Activated CD4-positive, alpha-beta T cell treated with anti-CD3 and anti-CD28 coated beads, Interleukin-2, Interleukin-4, amounts not matched to agents 100 ng/mL and 50 ng/mL, durations not matched to agents 16 hours and 8 hours (primary cell): Measurements from ENCODE around the gene SF3B6.
"Not testable (repeated sequence)": the region's sequence is repeated elsewhere in the genome, so short reads cannot be mapped to it uniquely, and the experiment has no call there.

Experiments
- DNase-seq: peaks from one replicate; pipeline ENCODE4 v3.0.0-alpha.2; 2020; ENCODE audit warnings: low spot score

Gene SF3B6

DNA sequence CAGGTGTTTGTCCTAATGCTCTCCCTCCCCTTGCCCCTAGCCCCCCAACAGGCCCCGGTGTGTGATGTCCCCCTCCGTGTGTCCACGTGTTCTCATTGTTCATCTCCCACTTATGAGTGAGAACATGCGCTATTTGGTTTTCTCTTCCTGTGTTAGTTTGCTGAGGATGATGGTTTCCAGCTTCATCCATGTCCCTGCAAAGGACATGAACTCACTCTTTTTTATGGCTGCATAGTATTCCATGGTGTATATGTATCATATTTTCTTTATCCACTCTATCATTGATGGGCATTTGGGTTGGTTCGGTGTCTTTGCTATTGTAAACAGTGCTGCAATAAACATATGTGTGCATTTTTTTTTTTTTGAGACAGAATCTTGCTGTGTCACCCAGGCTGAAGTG is 17.1 kb upstream of the SF3B6 start:
- not testable (repeated sequence) for DNase-seq

DNA sequence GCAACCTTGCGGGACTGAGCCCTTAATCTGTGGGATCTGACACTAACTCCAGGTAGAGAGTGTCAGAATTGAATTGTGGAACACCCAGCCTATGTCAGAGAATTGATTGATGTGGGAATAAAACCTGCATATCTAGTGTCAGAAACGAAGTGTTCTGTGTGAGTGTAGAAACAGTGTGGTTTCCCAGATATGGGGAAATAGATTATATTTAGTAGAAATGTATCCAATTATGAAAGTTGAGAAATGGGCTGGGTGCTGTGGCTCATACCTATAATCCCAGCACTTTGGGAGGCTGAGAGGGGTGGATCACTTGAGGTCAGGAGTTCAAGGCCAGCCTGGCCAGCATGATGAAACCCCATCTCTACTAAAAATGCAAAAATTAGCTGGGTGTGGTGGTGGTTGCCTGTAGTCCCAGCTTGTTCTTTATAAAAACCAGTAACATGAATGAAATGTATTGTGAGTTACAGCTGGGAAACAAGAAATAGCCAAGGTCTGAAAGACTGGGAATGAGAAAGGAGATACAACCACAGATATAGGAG is 12.8 kb upstream of the SF3B6 start:
- DNase-seq: no peak

DNA sequence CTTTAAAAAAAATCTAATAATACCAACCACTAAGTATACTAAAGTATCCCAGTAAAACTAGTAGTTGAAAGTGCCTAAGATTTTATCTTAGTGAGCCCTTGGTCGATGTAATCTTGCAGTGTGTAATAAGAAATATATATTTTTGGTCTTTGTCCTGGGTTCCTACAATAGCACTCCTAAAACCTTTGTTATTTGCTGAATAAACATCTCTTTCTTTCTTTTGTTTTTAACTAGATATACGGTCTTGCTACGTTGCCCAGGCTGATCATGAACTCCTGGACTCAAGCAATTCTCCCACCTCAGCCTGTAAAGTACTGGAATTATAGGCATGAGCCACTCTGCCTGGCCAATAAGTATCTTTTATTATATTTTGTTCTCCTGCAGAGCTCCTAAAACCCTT is 10.9 kb upstream of the SF3B6 start:
- no peak for DNase-seq

DNA sequence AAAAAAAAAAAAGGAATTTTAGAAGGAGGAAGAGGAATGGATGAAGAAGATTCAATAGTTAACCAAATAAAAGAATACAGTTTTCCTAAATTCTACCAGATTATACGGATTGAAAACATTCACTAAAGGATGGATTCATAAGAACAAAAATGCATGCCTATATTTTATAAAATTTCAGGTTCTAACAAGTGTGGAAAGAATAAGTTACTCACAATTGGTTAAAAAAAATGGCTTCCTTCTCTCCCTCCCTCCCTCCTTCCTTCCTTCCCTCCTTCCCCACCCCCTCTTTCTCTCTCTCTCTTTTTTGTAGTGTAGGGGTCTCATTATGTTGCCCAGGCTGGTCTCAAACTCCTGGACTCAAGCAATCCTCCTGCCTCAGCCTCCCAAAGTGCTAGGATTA is 10.1 kb upstream of the SF3B6 start:
- DNase-seq: no peak

DNA sequence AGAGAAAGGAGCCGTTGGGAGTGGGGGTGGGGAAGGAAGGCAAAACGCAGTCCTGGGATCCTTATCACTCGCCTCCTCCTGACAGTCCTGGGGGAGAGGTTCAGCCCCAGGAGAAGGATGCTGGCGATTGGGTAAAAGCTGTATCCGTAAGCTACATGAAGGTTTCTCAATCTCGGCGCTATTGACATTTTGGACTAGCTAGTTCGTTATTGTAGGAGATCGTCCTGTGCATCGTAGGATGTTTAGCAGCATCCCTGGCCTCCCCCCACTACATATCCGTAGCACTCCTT is 9.0 kb upstream of the SF3B6 start:
- no peak for DNase-seq

DNA sequence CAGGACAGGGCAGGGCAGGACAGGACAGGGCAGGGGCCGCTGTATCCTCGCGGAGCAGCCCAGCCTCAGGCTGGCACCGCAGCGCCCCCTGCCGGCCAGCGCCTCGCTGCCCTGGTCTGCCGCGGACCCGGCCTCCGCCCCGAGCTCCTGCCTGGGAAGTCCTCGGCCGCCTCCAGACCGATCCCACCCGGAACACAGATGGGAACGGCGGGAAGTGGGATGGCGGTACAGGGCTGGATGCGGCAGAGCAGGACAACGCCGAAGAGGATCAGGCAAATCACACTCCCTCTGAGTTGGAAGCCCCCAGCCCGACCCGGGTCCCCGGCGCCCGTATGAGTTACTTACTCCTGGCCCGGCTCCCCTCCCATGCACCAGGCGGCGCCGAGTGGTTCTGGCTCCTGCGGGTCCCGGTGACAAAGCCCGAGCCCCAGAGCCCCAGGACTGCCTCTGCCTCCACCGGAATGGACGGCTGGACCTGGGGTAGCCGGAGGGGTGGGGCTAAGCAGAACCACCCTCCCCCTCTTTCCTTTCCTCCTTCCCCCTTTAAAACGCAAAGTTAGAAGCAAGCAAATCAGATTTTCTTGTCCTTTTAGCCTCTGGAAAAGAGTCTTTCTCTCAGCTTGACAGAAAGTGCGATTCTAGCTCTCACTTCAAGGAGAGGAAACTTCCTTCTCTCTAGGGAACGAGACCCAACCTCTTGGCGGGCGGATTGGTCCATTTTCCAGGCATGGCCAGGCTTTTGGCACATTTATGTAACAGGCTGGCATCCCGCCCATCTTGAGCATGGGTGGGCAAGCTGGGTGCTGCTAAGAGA is 8.5 kb upstream of the SF3B6 start, which contains the start of gene TP53I3:
TSS of gene TP53I3 (minus strand) at position 449 of the 814 bp plus-strand sequence. CDS start 508 bp downstream, outside the sequence.
- peak; percentile 82 for DNase-seq

DNA sequence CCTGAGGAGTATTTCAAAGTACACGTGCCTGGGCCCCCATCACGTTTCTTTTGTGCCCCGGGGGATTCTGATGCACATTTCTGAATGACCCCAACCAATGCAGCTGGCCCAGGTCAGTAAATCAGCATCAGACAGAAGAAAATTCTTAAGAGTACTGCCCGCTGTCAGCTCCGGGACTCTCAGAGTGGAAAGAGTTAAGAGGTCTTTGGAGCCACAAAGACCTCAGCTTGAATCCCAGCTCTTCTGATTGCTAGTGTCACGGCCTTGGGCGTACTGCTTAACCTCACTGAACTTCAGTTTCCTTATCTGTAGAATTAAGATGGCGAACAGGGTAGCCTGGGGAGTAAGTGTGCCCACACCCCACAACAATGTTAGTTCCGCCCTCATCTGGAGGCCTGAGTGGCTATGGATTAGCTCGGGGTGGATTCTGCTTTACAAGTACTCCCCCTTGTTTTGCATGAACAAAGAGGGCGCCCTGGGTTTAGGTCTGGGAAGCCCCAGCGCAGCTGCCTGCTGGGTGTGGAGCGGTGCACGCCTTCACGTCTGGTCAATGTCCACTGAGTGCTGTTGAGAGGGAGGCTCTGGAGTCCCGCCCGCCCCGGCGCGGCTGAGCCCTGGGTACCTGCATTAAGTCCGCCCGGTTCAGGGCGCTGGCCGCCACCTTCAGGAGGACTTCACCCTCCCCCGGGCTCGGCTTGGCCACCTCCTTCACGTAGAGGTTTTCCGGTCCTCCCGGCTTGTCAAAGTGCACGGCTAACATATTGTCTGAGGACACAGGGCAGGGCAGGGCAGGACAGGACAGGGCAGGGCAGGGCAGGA is 7.7 kb upstream of the SF3B6 start:
- peak; percentile 54 for DNase-seq

DNA sequence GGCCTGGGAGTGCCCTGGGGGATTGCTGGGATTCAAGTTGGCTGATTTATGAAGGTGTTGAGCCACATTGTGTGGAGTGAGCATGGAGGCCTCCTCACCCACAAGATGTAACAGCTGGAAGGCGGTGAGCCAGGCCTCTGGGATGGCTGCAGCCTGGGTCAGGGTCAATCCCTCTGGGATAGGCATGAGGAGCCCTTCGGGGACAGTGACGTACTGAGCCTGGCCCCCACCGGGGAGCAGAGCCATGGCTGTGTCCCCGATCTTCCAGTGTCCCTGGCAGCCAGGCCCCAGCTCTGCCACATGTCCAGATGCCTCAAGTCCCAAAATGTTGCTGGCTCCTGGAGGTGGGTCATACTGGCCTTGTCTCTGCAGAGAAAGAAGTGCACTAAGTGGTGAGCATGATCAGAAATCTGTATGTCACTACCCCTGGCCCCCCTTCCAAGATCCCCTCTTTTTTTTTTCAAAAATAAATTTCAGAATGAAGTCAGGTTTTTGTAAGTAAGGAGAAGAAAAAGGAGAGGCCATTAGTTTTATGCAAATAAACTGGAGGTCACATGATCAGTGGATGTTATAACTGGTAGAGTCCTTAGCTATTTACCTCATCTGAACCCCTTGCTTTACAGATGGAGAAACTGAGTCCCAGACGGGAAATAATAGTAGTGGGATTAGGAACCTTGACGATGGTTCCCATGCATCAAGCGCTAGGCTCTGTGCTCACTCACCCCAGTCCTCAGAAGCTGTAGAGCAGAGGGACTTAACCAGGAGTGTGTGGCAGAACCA is 6.9 kb upstream of the SF3B6 start:
- DNase-seq: no peak

DNA sequence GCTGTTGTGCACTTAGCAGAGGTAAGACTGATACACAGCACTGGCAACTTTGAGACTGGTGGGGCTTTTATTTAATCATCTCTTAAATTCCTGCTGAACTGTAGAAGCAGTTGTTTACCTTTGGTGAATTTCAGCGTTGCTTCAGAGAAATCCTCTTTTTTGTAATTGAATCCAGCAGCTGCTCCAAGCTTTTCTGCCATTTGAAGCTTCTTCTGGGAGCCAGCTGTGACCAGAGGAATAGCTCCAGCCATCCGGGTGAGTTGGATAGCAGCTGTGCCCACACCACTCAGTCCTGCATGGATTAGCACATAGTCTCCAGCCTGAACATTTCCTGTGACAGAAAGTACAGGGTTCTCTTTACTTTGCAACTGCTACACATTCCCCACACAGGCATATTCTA is 4.6 kb upstream of the SF3B6 start:
- no peak for DNase-seq

DNA sequence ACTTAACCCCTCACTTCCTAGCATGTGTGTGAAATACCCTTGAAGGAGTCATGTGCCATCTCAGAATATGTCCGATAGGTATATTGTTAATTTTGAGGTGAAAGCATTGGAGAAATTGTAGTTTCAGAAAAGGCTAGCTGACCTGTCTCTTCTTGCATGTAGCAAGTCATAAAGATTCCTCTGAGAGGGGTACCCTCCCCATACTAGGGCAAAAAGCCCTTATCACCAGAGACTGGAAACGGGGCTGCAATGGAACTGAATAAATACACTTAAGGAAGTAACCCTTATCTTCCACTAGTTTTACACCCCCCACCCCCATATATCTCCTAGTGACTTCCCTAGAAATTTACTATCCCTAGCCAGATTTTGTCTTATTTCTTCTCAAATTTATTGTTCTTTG is 1.8 kb upstream of the SF3B6 start:
- no peak for DNase-seq

DNA sequence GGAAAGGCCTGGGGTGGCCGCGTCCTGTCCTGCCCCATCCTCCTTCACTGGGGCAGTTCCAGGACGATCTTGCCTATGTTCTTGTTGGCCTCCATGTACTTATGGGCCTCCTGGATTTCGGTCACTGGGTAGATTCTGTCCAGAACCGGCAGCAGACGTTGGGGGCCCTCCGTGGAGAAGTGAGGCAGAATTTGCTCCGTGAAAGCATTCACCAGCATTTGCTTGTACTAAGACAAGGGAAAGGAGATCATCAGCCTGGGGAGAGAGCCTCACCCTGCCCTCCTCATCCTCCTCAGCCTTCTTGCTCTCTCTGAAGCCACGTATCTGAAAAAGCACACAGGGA is 1.4 kb upstream of the SF3B6 start:
- no peak for DNase-seq

DNA sequence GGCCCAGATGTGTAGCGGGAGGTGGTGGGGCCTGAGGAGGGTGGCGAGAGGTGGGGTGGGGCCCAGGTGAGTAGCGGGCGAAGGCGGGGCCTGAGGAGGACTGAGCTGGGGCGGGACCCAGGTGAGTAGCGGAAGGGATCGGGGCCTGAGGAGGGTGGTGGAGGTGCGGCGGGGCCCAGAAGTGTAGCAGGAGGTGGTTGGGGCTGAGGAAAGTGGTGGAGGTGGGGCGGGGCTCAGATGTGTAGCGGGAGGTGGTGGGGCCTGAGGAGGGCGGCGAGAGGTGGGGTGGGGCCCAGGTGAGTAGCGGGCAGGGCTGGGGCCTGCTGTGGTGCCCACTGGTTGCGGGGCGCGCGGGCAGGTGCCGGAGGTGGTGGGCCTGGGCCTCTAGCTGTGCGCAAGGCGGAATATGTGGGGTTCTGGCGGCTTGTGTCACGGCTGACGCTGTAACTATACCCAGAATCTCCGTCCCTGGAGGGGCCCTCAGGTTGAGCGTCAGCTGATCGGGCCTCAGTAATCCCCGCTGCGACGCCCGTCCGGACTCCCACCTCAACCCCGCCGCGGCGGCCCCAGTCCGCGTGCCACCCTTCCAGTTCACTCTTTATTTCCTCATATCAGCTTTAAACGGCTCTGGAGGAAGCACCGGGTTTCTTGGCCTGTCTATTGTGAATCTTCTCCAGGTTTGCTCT is 866 bp upstream of the SF3B6 start:
- DNase-seq: no peak

DNA sequence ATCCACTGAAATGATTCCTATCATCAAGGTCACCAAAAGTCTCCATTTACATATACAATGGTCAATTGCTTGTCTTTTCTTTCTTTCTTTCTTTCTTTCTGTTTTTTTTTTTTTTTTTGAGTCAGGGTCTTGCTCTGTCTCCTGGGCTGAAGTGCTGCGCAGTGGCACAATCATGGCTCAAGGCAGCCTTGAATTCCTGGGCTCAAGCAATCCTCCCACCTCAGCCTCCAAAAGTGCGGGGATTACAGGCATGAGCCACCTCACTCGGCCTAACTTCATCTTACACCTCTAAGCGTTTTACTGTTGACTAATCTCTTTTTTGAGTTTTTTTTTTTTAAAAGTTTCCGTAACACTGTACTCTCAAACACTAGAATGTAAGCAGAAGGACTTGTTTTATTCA is 867 bp downstream of the SF3B6 start:
- DNase-seq: no peak

DNA sequence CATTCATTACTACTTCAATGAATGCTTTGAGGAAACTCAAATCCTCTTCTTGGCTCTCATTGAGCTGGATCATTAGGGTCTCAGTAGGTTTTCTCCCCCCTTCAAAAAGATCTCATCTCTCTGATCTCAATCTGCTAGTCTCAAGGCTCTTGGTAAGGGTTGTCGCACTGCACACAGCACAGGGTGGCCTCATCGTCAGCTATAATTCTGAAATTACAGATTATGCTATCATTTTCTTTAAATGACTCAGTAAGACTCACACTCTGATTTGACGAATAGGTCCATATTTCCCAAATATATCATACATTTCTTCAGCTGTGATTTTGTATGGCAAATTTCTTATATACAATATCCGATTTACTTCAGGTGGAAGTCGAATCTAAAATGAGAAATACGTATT is 2.3 kb downstream of the SF3B6 start:
- peak; percentile 38 for DNase-seq

DNA sequence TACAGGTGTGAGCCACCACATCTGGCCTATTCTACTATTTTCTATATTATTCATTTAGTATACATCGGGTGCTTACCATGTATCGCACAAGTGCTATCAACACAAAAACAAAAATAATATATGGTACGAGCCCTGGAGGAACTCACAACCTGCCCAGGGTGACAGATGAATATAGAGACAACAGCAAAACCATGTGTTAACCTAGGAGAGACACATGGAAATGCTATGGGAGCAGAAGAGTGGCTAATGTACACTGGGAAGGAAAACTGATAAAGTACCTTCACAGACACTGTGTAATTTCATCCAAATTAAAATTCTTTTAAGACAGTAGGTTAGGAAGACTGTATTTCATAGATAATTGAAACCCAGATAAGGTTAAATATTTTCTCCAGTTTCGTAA is 3.9 kb downstream of the SF3B6 start:
- DNase-seq: no peak

DNA sequence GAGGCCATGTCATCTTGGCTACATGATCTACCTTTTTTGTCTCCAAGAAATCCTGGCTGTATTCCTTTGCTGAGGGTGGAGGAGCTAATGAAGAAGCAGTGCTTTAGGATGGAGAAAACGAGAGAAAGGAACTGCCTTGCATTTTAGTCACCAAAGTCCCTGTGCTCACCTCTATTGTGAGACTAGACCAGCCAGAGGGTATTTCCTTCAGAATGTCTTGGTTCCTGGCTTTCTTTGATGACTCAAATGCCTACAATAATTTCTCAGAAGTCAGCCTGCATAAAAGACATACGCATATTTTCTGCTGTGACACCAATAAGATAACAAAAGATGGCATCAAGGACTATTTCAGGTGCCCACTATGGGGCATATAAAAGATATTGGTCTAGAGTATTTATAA is 10.8 kb downstream of the SF3B6 start:
- DNase-seq: no peak

DNA sequence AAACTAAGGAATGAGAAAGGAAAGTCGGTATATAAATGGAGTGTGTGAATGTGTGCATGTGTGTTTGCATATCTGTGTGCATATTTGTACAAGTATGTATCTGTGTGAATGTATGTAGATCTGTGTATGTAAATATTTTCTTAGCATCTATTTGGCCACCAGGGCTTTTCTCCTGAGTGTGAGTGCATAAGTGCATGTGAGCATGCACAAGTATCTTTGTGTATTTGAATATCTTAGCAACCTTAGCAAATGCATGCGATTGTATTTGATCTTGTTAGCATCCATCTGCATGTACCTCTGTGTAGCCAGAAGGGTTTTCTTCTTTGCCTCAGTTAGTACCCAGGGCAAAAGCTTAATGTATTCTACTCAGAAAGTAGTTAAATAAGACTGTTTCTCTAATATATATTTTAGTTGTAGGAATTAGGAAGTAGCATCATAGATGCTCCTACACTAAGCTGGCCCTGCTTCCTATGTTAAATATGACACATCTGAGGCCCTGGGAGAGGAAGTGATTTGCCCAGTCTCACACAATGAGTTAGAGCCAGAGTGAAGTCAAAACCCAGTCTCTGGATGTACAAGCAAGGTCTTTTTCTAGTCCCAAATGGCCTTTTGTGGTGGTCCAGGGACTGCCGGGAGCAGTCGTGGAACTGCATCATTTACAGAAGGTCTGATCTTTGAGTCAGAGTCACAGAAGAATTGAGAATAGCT is 17.4 kb downstream of the SF3B6 start:
- no peak for DNase-seq

DNA sequence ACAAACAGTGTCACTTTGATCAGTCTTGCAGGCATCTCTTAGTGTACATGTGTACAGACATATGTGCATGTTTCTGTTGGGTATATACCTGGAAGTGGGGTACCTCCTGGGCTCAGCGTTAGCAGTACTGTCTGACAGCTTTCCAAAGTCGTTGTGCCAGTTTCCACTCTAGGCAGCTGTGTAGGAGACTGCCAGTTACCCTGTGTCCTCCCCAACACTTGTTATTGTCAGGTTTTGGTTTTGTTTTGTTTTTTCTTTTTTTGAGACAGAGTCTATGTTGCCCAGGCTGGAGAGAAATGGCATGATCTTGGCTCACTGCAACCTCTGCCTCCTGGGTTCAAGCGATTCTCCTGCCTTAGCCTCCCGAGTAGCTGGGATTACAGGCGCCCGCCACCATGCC is 20.4 kb downstream of the SF3B6 start:
- DNase-seq: no peak

DNA sequence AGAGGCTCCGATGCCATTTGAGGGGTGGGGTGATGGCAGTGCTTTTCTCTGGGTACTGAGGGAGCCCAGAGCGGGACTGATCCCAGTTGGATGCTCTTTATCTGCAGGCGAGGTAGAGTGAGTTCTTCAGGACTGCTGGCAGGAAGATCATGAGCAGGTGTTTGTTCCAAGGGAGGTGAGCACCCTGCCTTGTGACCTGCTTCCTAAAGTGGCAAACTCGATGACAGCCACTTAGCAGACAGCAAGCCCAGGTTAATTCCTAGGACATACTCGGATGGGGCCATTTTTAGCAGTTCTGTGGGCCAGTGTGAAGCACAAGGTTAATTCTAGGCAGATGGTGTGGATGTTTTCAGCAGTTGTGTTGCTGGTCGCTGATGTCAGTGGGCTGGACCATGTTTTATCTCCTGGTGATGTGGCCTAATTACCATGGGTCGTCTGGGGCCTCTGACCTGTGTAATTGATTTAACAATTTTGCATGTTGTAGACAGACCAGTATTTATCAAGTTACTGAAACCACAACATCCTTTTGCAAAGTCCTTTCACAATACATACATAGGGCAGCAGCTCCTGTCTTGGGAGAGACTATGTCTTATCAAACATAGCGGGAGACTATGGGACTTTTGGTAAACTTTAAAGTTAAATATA is 21.6 kb downstream of the SF3B6 start:
- DNase-seq: no peak

DNA sequence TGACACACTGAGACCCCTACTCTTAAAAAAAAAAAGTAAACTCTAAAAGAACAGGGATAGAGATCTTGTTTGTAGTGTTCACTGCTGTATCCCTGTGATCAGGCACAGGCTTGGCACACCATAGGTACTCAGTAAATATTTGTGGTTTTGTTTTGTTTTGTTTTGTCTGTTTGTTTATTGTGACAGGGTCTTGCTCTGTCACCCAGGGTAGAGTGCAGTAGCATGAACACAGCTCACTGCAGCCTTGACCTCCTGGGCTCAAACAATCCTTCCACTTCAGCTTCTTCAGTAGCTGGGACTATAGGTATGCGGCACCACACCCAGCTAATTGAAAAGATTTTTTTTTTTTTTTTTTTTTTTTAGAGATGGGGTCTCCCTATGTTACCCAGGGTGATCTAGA is 23.2 kb downstream of the SF3B6 start:
- no peak for DNase-seq

DNA sequence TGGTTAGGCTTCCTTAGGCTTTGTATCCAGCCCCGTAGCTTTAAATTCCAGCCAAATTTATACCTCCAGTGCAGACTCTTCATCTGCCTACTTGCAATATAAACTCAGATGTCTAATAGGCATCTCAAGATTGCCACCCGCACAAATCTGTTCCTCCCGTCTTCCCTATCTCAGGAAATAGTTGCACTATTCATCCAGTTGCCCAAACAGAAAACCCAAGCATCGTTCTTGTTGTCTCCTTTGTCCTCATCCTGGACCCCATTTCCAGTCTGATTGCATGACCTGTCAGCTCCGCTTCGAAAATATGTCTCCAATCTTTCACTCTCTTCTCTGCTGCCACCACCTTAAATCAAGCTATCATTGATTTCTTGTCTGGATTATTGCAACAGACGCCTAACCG is 24.3 kb downstream of the SF3B6 start:
- DNase-seq: no peak
